SK-MEL-5 (cell line): ENCODE data around the gene ENHO. TPM values are rescaled to one million over a fixed set of nuclear protein-coding genes. Genes with fewer than 3 reads are reported as not detected.
"Not testable (repeated sequence)": the region's sequence is repeated elsewhere in the genome, so short reads cannot be mapped to it uniquely, and the experiment has no call there.

Experiments
- DNase-seq: peaks from one replicate; pipeline ENCODE4 v3.0.0-alpha.2; 2016; ENCODE audit warnings: low read depth, low spot score
- in situ Hi-C: cut with HindIII; loops from 2 replicates; pipeline ENCODE4 v1.10.0; 2016; ENCODE audit warnings: low sequenced_read_pairs, high pct_unique_total_duplicates, low pct_unique_long_range_greater_than_20kb
- total RNA-seq: library from RNA; depleted of rRNA; stranded (reverse); fragments of >200 nt; shearing (Covaris generic); gene quantifications from 2 replicates; pipeline ENCODE4 v1.2.3, GENCODE V29; 2014

The ENHO gene
- total RNA-seq, 1 experiment from 2014 or later: 0.92 TPM

- in situ Hi-C loops: no loop called here
- DNase-seq: peak; percentile 64
Observed at GRCh38 chr9:34500623-34501267, 22.0 kb downstream of the ENHO start.

GRCh38 chr9:34499076-34499475, 23.7 kb downstream of the ENHO start:
- no peak for DNase-seq
- in situ Hi-C loops: no loop called here

GRCh38 chr9:34498553-34498952, 24.2 kb downstream of the ENHO start:
- no peak for DNase-seq
- in situ Hi-C loops: no loop called here

DNA sequence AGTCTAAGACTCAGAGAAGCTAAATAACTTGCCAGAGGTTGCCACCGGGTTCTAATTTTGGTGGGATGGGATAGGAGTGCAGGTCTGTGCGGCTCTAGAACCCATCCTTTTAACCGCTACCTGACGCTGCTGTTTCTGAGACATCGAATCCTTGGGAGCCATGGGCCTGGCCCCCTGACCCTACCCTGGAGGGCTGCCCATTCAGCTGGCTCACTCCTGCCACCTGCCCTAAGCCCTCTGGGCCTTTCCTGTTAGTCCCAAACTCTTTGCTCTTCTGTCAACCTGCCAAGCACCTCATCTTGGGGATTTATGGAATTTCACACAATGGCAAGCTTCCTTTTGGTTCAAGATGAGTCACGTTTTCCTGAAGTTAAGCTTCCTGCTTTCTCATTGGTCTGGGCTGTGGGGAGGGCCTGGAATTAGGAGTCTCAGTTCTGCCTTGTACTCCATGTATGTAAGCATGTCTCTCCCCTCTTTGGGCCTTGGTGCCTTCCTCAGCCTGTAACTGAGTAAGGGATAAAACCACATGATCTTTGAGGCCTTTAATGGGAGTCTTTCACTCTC, 26.6 kb downstream of the ENHO start:
- no peak for DNase-seq
- in situ Hi-C loops: no loop called here

DNA sequence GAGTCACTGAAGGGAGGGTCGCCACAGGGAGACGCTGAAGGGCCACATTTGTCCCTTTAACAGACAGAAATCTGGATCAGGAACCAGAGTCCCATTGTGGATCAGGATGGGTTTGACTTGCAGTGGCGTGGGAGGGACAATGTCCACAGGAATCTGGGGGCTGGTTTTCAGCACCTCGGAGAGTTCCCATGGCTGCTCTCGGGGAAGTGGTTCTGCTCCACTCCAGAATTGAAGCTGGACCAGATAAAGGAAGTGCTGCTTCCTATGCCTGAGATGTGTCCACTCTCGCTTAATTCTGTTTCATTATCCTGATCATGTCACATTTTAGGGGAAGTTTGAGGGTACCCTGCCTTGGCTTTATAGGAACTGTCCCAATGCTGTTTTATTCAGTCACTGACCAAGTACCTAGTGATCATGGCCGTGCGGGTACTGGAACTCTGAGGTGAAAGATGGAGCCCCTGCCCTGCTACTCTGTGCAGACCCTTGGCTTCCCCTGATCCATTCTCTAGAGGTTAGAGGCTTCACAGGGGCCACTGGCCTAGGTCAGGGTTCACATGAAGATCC, 28.7 kb downstream of the ENHO start:
- no peak for DNase-seq
- in situ Hi-C loops: no loop called here

DNA sequence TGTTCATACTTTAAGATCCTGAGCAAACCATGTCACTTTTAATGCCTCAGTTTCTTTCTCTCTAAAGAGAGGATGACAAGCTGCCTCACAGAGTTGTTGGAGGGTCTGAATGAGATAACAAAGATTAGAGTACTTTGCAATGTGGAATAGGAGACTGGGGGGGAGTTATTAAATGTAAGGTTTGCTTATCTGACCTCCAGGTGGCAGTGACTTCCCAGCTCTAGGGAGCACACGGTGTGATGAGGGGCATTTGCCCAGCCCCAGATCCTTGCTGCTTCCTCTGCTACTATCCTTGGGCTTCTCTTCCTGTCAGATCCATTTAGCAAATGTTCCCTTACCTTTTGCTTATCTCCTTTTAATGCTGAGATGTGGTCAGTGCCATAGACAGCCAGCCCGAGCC, 30.7 kb downstream of the ENHO start:
- in situ Hi-C loops: no loop called here
- peak; percentile 16 for DNase-seq

GRCh38 chr9:34491596-34491995, 31.2 kb downstream of the ENHO start:
- in situ Hi-C loops: no loop called here
- no peak for DNase-seq

GRCh38 chr9:34490760-34491159, 32.0 kb downstream of the ENHO start:
- in situ Hi-C loops: no loop called here
- DNase-seq: no peak

DNA sequence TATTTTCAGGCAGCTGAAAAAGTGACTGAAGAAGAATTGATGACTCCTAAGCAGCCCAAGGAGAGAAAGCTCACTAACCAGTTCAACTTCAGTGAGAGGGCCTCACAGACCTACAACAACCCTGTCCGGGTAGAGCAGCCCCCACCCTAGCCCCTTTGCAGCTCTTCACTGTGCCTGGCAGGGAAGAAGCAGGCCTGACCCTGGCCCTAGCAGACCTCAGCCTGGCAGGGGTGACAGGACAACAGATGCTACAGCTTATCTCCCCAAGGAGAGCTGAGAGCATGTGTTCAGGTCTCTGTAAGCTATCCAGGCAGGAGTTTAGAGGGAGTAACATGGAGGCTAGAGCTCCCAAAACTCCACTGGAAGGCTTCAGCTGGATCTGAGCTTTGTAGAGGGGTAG, 32.4 kb downstream of the ENHO start:
- in situ Hi-C loops: no loop called here
- DNase-seq: no peak

DNA sequence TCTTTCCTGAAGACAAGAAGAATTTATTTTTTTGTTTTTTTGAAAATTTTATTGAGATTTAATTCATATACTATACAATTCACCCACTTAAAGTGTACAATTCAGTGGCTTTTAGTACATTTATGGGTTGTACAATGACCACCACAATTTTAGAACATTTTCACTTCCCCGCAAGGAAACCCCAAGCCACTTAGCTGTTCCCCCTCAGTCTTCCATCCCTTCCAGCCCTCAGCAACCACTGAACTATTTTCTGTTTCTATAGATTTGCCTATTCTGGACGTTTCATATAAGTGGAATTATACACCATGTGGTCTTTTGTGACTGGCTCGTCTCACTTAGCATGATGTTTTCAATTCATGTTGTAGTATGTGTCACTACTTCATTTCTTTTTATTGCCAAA, 36.2 kb downstream of the ENHO start:
- no peak for DNase-seq
- in situ Hi-C loops: no loop called here

- DNase-seq: no peak
- in situ Hi-C loops: no loop called here
Observed at GRCh38 chr9:34485822-34486221, 37.0 kb downstream of the ENHO start.

GRCh38 chr9:34484678-34485077, 38.1 kb downstream of the ENHO start:
- in situ Hi-C loops: no loop called here
- no peak for DNase-seq

DNA sequence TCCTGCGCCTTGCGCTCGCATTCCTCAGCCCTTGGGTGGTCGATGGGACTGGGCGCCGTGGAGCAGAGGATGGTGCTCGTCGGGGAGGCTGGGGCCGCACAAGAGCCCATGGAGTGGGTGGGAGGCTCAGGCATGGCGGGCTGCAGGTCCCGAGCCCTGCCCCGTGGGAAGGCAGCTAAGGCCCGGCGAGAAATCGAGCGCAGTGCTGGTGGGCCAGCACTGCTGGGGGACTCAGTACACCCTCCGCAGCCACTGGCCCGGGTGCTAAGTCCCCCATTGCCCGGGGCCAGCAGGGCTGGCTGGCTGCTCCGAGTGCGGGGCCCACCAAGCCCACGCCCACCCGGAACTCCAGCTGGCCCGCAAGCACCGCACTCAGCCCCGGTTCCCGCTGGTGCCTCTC, 40.0 kb downstream of the ENHO start:
- DNase-seq, in situ Hi-C loops: not testable (repeated sequence)

DNA sequence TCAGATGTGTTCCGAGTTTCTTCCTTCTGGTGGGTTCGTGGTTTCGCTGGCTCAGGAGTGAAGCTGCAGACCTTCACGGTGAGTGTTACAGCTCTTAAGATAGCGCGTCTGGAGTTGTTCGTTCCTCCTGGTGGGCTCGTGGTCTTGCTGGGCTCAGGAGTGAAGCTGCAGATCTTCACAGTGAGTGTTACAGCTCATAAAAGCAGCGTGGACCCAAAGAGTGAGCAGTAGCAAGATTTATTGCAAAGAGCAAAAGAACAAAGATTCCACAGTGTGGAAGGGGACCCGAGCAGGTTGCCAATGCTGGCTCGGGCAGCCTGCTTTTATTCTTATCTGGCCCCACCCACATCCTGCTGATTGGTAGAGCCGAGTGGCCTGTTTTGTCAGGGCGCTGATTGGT, 41.2 kb downstream of the ENHO start:
- in situ Hi-C loops, DNase-seq: not testable (repeated sequence)

DNA sequence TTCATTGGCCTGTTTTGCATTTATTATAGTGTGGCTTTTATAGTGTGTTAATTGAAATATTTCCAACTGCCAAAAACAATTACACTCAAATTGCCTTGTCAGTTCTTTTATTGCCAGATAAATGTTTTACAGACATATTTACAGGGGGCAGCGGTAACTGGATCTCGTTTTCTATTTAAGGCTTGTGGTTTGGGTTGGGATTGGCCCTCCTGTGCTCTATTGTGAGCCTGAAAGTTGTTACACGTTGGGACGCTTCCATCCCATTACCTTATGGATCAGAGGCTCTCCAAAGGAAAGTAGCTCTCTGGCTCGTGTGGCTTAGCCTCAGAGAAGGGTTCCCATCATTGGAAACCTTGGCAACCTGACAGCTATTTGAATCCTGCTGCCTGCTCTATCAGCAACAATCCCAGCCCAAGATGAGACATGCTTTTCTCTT, 43.3 kb downstream of the ENHO start:
- in situ Hi-C loops: no loop called here
- no peak for DNase-seq

- in situ Hi-C loops: no loop called here
- DNase-seq: no peak
Observed at GRCh38 chr9:34477541-34477940, 45.2 kb downstream of the ENHO start.

DNA sequence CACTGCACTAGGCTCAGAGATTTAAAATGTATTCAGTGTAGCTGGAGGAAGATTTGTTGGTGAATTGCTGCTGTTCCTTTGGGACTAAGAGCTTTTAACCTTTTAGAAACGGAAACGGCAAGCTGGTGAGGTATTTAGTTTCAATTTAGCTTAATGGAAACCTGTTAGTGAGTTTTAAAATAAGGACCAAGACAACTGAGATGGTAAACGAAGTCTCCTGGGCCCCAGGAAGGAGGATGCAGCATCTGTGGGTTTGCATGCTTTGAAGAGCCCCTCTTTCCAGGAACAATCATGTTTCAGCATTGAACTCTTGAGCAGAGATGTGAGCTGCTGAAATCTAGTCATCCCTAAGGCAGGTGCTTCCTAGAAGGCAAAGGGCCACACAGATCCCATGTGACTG, 47.7 kb downstream of the ENHO start:
- in situ Hi-C loops: no loop called here
- DNase-seq: no peak
